Measurements from ENCODE around the gene SLC13A4.
"Not testable (repeated sequence)": the region's sequence is repeated elsewhere in the genome, so short reads cannot be mapped to it uniquely, and the experiment has no call there.

Gene SLC13A4

GRCh38 chr7:135741905-135742304 lies 13.9 kb upstream of the SLC13A4 start:
- Histone ChIP-seq H3K4me2 (ENCODE audit: low read length) (no peak overlapping the region), H2BK15ac (replicated peaks; ENCODE audit: low read depth) (no peak overlapping the region), H3K56ac (ENCODE audit: low read length) (no peak overlapping the region), H3K27me3 (ENCODE audit: insufficient read depth, low read length, poor library complexity) (no peaks in the 10 kb centered on the region), H2BK120ac (ENCODE audit: low read depth, low read length) (no peak overlapping the region), H3K79me2 (ENCODE audit: control insufficient read depth, insufficient read depth, low read length) (no peaks in the 10 kb centered on the region), H3K36me3 (ENCODE audit: control insufficient read depth, insufficient read depth, low read length) (no peaks in the 10 kb centered on the region), H3K9ac (ENCODE audit: low read length) (no peak overlapping the region), H3K23ac (ENCODE audit: low read length) (no peak overlapping the region), H3K4me1 (ENCODE audit: control insufficient read depth, low read depth, low read length) (no peaks in the 10 kb centered on the region), H3K18ac (ENCODE audit: low read length) (no peak overlapping the region), H4K5ac (ENCODE audit: low read length) (no peak overlapping the region), H4K8ac (ENCODE audit: low read depth, low read length) (no peak overlapping the region), H3K4me3 (ENCODE audit: low read length) (no peak overlapping the region), H3K4ac (ENCODE audit: low read depth, low read length) (no peak overlapping the region), H2AK5ac (ENCODE audit: low read length) (no peak overlapping the region), H3K27ac (ENCODE audit: low read depth, low read length) (no peak overlapping the region), H3K79me1 (ENCODE audit: low read length) (no peaks in the 10 kb centered on the region), H2BK5ac (ENCODE audit: low read length) (no peak overlapping the region)
- DNase-seq: no peak
- WGBS (ENCODE audit: extremely low coverage, insufficient coverage, low lambda C conversion rate): no CpG with 5 or more reads among the region's 2 CpGs

DNA sequence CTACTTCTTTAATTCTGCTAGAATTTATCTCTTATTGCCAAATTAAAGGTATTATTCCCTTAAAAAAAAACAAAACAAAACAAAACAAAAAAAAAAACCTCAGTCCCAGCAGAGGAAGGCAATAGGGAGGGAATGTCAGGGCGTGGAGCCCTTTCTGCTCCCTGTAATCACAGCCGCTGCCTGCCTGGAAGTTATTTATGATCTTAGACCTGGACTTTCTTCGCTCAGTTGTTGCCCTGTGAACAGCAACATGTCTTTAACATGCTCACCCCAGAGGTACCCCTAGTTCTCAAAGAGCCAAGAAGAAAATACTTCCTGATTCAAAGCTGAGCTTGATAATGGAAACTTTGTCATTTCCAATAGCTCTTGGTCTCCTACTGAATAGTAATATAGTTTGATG lies 12.9 kb upstream of the SLC13A4 start:
- H2BK120ac ChIP-seq (ENCODE audit: low read depth, low read length): no peak overlapping the region
- H4K5ac ChIP-seq (ENCODE audit: low read length): no peak overlapping the region
- no peak overlapping the region for H3K4ac ChIP-seq (ENCODE audit: low read depth, low read length)
- H4K8ac ChIP-seq (ENCODE audit: low read depth, low read length): no peak overlapping the region
- H3K27me3 ChIP-seq (ENCODE audit: insufficient read depth, low read length, poor library complexity): no peaks in the 10 kb centered on the region
- no peak overlapping the region for H2BK5ac ChIP-seq (ENCODE audit: low read length)
- H3K9ac ChIP-seq (ENCODE audit: low read length): no peak overlapping the region
- no peaks in the 10 kb centered on the region for H3K4me1 ChIP-seq (ENCODE audit: control insufficient read depth, low read depth, low read length)
- no peak for DNase-seq
- H3K79me1 ChIP-seq (ENCODE audit: low read length): no peaks in the 10 kb centered on the region
- no CpG with 5 or more reads among the region's 3 CpGs for WGBS (ENCODE audit: extremely low coverage, insufficient coverage, low lambda C conversion rate)
- no peak overlapping the region for H2BK15ac ChIP-seq (replicated peaks; ENCODE audit: low read depth)
- H3K18ac ChIP-seq (ENCODE audit: low read length): no peak overlapping the region
- H3K4me2 ChIP-seq (ENCODE audit: low read length): no peak overlapping the region
- H3K56ac ChIP-seq (ENCODE audit: low read length): no peak overlapping the region
- H2AK5ac ChIP-seq (ENCODE audit: low read length): no peak overlapping the region
- no peak overlapping the region for H3K23ac ChIP-seq (ENCODE audit: low read length)
- H3K36me3 ChIP-seq (ENCODE audit: control insufficient read depth, insufficient read depth, low read length): no peaks in the 10 kb centered on the region
- H3K4me3 ChIP-seq (ENCODE audit: low read length): no peak overlapping the region
- no peak overlapping the region for H3K27ac ChIP-seq (ENCODE audit: low read depth, low read length)
- no peaks in the 10 kb centered on the region for H3K79me2 ChIP-seq (ENCODE audit: control insufficient read depth, insufficient read depth, low read length)

- H4K8ac ChIP-seq (ENCODE audit: low read depth, low read length); DNase-seq; H3K27me3 ChIP-seq (ENCODE audit: insufficient read depth, low read length, poor library complexity); H3K27ac ChIP-seq (ENCODE audit: low read depth, low read length); H3K4me3 ChIP-seq (ENCODE audit: low read length); H3K18ac ChIP-seq (ENCODE audit: low read length); H3K23ac ChIP-seq (ENCODE audit: low read length); H3K79me2 ChIP-seq (ENCODE audit: control insufficient read depth, insufficient read depth, low read length); H3K9ac ChIP-seq (ENCODE audit: low read length); H4K5ac ChIP-seq (ENCODE audit: low read length); H3K79me1 ChIP-seq (ENCODE audit: low read length); H2BK120ac ChIP-seq (ENCODE audit: low read depth, low read length); H2AK5ac ChIP-seq (ENCODE audit: low read length); H3K4ac ChIP-seq (ENCODE audit: low read depth, low read length); H3K4me2 ChIP-seq (ENCODE audit: low read length); H3K36me3 ChIP-seq (ENCODE audit: control insufficient read depth, insufficient read depth, low read length); H2BK5ac ChIP-seq (ENCODE audit: low read length); H3K56ac ChIP-seq (ENCODE audit: low read length); H2BK15ac ChIP-seq (replicated peaks; ENCODE audit: low read depth); H3K4me1 ChIP-seq (ENCODE audit: control insufficient read depth, low read depth, low read length): not testable (repeated sequence)
- no CpG with 5 or more reads among the region's 10 CpGs for WGBS (ENCODE audit: extremely low coverage, insufficient coverage, low lambda C conversion rate)
Measured at GRCh38 chr7:135737306-135737647, 9.3 kb upstream of the SLC13A4 start.

GRCh38 chr7:135736586-135737305 lies 8.8 kb upstream of the SLC13A4 start:
- Histone ChIP-seq H2BK120ac (ENCODE audit: low read depth, low read length) (no peak overlapping the region), H4K5ac (ENCODE audit: low read length) (no peak overlapping the region), H3K18ac (ENCODE audit: low read length) (no peak overlapping the region), H3K4me2 (ENCODE audit: low read length) (no peak overlapping the region), H3K79me1 (ENCODE audit: low read length) (no peaks in the 10 kb centered on the region), H4K8ac (ENCODE audit: low read depth, low read length) (no peak overlapping the region), H2BK15ac (replicated peaks; ENCODE audit: low read depth) (no peak overlapping the region), H3K4me3 (ENCODE audit: low read length) (no peak overlapping the region), H2BK5ac (ENCODE audit: low read length) (no peak overlapping the region), H3K36me3 (ENCODE audit: control insufficient read depth, insufficient read depth, low read length) (no peaks in the 10 kb centered on the region), H3K9ac (ENCODE audit: low read length) (no peak overlapping the region), H3K79me2 (ENCODE audit: control insufficient read depth, insufficient read depth, low read length) (no peaks in the 10 kb centered on the region), H2AK5ac (ENCODE audit: low read length) (no peak overlapping the region), H3K56ac (ENCODE audit: low read length) (no peak overlapping the region), H3K27me3 (ENCODE audit: insufficient read depth, low read length, poor library complexity) (no peaks in the 10 kb centered on the region), H3K4me1 (ENCODE audit: control insufficient read depth, low read depth, low read length) (no peaks in the 10 kb centered on the region), H3K23ac (ENCODE audit: low read length) (no peak overlapping the region), H3K4ac (ENCODE audit: low read depth, low read length) (no peak overlapping the region), H3K27ac (ENCODE audit: low read depth, low read length) (no peak overlapping the region)
- no peak for DNase-seq
- WGBS (ENCODE audit: extremely low coverage, insufficient coverage, low lambda C conversion rate): no CpG with 5 or more reads among the region's 6 CpGs

GRCh38 chr7:135734343-135734689 lies 6.3 kb upstream of the SLC13A4 start:
- Histone ChIP-seq H3K27ac (ENCODE audit: low read depth, low read length) (no peak overlapping the region), H4K5ac (ENCODE audit: low read length) (no peak overlapping the region), H3K4me1 (ENCODE audit: control insufficient read depth, low read depth, low read length) (no peaks in the 10 kb centered on the region), H3K4ac (ENCODE audit: low read depth, low read length) (no peak overlapping the region), H3K4me2 (ENCODE audit: low read length) (no peak overlapping the region), H3K23ac (ENCODE audit: low read length) (no peak overlapping the region), H3K36me3 (ENCODE audit: control insufficient read depth, insufficient read depth, low read length) (no peaks in the 10 kb centered on the region), H3K79me2 (ENCODE audit: control insufficient read depth, insufficient read depth, low read length) (no peaks in the 10 kb centered on the region), H4K8ac (ENCODE audit: low read depth, low read length) (no peak overlapping the region), H3K27me3 (ENCODE audit: insufficient read depth, low read length, poor library complexity) (no peaks in the 10 kb centered on the region), H2BK120ac (ENCODE audit: low read depth, low read length) (no peak overlapping the region), H2AK5ac (ENCODE audit: low read length) (no peak overlapping the region), H3K18ac (ENCODE audit: low read length) (no peak overlapping the region), H3K56ac (ENCODE audit: low read length) (no peak overlapping the region), H2BK15ac (replicated peaks; ENCODE audit: low read depth) (no peak overlapping the region), H2BK5ac (ENCODE audit: low read length) (no peak overlapping the region), H3K9ac (ENCODE audit: low read length) (no peak overlapping the region), H3K4me3 (ENCODE audit: low read length) (no peak overlapping the region), H3K79me1 (ENCODE audit: low read length) (no peaks in the 10 kb centered on the region)
- WGBS (ENCODE audit: extremely low coverage, insufficient coverage, low lambda C conversion rate): no CpG with 5 or more reads among the region's 1 CpG
- no peak for DNase-seq

All from mesendoderm (in vitro differentiated cells).